Measurements from ENCODE around the gene TEX55. TPM values are rescaled to one million over a fixed set of nuclear protein-coding genes. Genes with fewer than 3 reads are reported as not detected.

Gene TEX55
- not detected in 2 replicates for total RNA-seq

GRCh38 chr3:119145500-119146167 is at the start of gene TEX55:
TSS of gene TEX55 (plus strand) at chr3:119146165. CDS start at chr3:119146190, 25 bp downstream.

GRCh38 chr3:119173325-119173724 is 27.4 kb downstream of the TEX55 start, which contains the start of gene UPK1B:
TSS of gene UPK1B (plus strand) at chr3:119173598. CDS start at chr3:119186742, 13,144 bp downstream.

Other genes starting within 250 kb of the TEX55 start
- 0.09 and 0.14 TPM in 2 replicates for gene IGSF11, start 111.3 kb upstream of the TEX55 start, total RNA-seq
- gene UPK1B, start 27.4 kb downstream of the TEX55 start, total RNA-seq: under 0.01 TPM in 1 of 2 replicates, not detected in the other
- 52.6 and 64.3 TPM in 2 replicates for gene B4GALT4, start 94.7 kb downstream of the TEX55 start, total RNA-seq
- gene ARHGAP31, start 148.2 kb downstream of the TEX55 start, total RNA-seq: 3.8 and 4.9 TPM in 2 replicates